Subcutaneous abdominal adipose tissue (tissue), 5 donors: ENCODE measurements around the gene RENBP.

Source experiments
- H3K27ac ChIP-seq: one replicate; pipeline ENCODE4 v1.7.0; 2013; ENCODE audit warnings: low read depth, mild to moderate bottlenecking, inconsistent platforms, low read length, moderate library complexity
- H3K27me3 ChIP-seq, 5 donors: one replicate each; pipeline ENCODE4 v1.7.0; 2013; ENCODE audit warnings: low read length in 5 of 5, inconsistent platforms in 1 of 5; ENCODE audit not compliant: control insufficient read depth in 5 of 5, insufficient read depth in 4 of 5
- H3K36me3 ChIP-seq, 5 donors: one replicate each; pipeline ENCODE4 v1.7.0; 2013; ENCODE audit warnings: low read length in 5 of 5; ENCODE audit not compliant: control insufficient read depth in 5 of 5, insufficient read depth in 5 of 5
- H3K4me1 ChIP-seq, 5 donors: one replicate each; pipeline ENCODE4 v1.7.0; 2013; ENCODE audit warnings: low read length in 5 of 5, mild to moderate bottlenecking in 3 of 5, moderate library complexity in 1 of 5; ENCODE audit not compliant: control insufficient read depth in 5 of 5, insufficient read depth in 5 of 5
- H3K4me3 ChIP-seq, 5 donors: one replicate each; pipeline ENCODE4 v1.7.0; 2013; ENCODE audit warnings: low read length in 5 of 5, low read depth in 1 of 5
- H3K9ac ChIP-seq, 5 donors: one replicate each; pipeline ENCODE4 v1.7.0; 2013; ENCODE audit warnings: low read length in 5 of 5, mild to moderate bottlenecking in 4 of 5, moderate library complexity in 3 of 5
- H3K9me3 ChIP-seq, 5 donors: one replicate each; pipeline ENCODE4 v1.7.0; 2013; ENCODE audit warnings: low read length in 5 of 5; ENCODE audit not compliant: control insufficient read depth in 5 of 5
- donor health status: healthy.
- donor health status: healthy.
- donor health status: healthy.
- donor health status: healthy.
- donor health status: healthy.

Gene RENBP

GRCh38 chrX:153903238-153903980 is 41.0 kb downstream of the RENBP start:
- Histone ChIP-seq H3K9me3 (no peaks in the 10 kb centered on the region), H3K27ac (no peak overlapping the region), H3K4me3 (peak overlapping the region in 2 of 5 donors; percentile 55 to 62), H3K4me1 (peaks cover 0 to 60% (median 28%) of the 10 kb centered on the region in 5 donors), H3K9ac (no peak overlapping the region), H3K27me3 (peaks cover 12 to 32% (median 18%) of the 10 kb centered on the region in 5 donors), H3K36me3 (peaks cover 0 to 4% (median 0%) of the 10 kb centered on the region in 5 donors)

- H3K9ac ChIP-seq, result no peak overlapping the region
- no peak overlapping the region for H3K27ac ChIP-seq
- H3K9me3 ChIP-seq, result no peaks in the 10 kb centered on the region
- H3K4me3 ChIP-seq, result peak overlapping the region in 1 of 5 donors; percentile 7
- peaks cover 8 to 31% (median 18%) of the 10 kb centered on the region in 5 donors for H3K27me3 ChIP-seq
- peaks cover 0 to 59% (median 28%) of the 10 kb centered on the region in 5 donors for H3K4me1 ChIP-seq
- no peaks in the 10 kb centered on the region for H3K36me3 ChIP-seq
Measured at GRCh38 chrX:153902385-153902784, 42.1 kb downstream of the RENBP start.

GRCh38 chrX:153901753-153902140 is 42.7 kb downstream of the RENBP start:
- H3K9ac ChIP-seq, result no peak overlapping the region
- no peak overlapping the region for H3K4me3 ChIP-seq
- peaks cover 0 to under 1% (median 0%) of the 10 kb centered on the region in 5 donors for H3K9me3 ChIP-seq
- no peaks in the 10 kb centered on the region for H3K36me3 ChIP-seq
- no peak overlapping the region for H3K27ac ChIP-seq
- peaks cover 5 to 26% (median 18%) of the 10 kb centered on the region in 5 donors for H3K27me3 ChIP-seq
- H3K4me1 ChIP-seq, result peaks cover 0 to 53% (median 28%) of the 10 kb centered on the region in 5 donors

- no peak overlapping the region for H3K9ac ChIP-seq
- peaks cover 0 to 3% (median 1%) of the 10 kb centered on the region in 5 donors for H3K9me3 ChIP-seq
- no peak overlapping the region for H3K27ac ChIP-seq
- H3K4me1 ChIP-seq, result peaks cover 0 to 47% (median 28%) of the 10 kb centered on the region in 5 donors
- H3K36me3 ChIP-seq, result no peaks in the 10 kb centered on the region
- H3K4me3 ChIP-seq, result no peak overlapping the region
- H3K27me3 ChIP-seq, result peaks cover 4 to 21% (median 12%) of the 10 kb centered on the region in 5 donors
Measured at GRCh38 chrX:153900831-153901752, 43.4 kb downstream of the RENBP start.

GRCh38 chrX:153897899-153898298 is 46.5 kb downstream of the RENBP start:
- no peak overlapping the region for H3K4me3 ChIP-seq
- peaks cover 0 to 4% (median 3%) of the 10 kb centered on the region in 5 donors for H3K9me3 ChIP-seq
- H3K27ac ChIP-seq, result no peak overlapping the region
- peaks cover under 1 to 23% (median 15%) of the 10 kb centered on the region in 5 donors for H3K27me3 ChIP-seq
- H3K36me3 ChIP-seq, result no peaks in the 10 kb centered on the region
- H3K4me1 ChIP-seq, result peaks cover 0 to 23% (median 17%) of the 10 kb centered on the region in 5 donors
- H3K9ac ChIP-seq, result no peak overlapping the region

- Histone ChIP-seq H3K27me3 (peaks cover 20 to 64% (median 45%) of the 10 kb centered on the region in 5 donors), H3K4me3 (no peak overlapping the region), H3K9me3 (peaks cover 0 to 4% (median 0%) of the 10 kb centered on the region in 5 donors), H3K36me3 (no peaks in the 10 kb centered on the region), H3K9ac (no peak overlapping the region), H3K4me1 (peaks cover 0 to 6% (median 0%) of the 10 kb centered on the region in 5 donors), H3K27ac (no peak overlapping the region)
Measured at GRCh38 chrX:153889123-153889522, 55.3 kb downstream of the RENBP start.

GRCh38 chrX:153888344-153888743 is 56.1 kb downstream of the RENBP start:
- H3K4me1 ChIP-seq, result peaks cover 0 to 6% (median 0%) of the 10 kb centered on the region in 5 donors
- no peak overlapping the region for H3K9ac ChIP-seq
- peaks cover 0 to 4% (median 0%) of the 10 kb centered on the region in 5 donors for H3K9me3 ChIP-seq
- H3K27ac ChIP-seq, result no peak overlapping the region
- peaks cover 26 to 66% (median 52%) of the 10 kb centered on the region in 5 donors for H3K27me3 ChIP-seq
- no peaks in the 10 kb centered on the region for H3K36me3 ChIP-seq
- H3K4me3 ChIP-seq, result no peak overlapping the region

- H3K36me3 ChIP-seq, result no peaks in the 10 kb centered on the region
- peaks cover 0 to 6% (median 0%) of the 10 kb centered on the region in 5 donors for H3K4me1 ChIP-seq
- H3K27me3 ChIP-seq, result peaks cover 33 to 68% (median 56%) of the 10 kb centered on the region in 5 donors
- H3K9me3 ChIP-seq, result peaks cover 0 to 4% (median 0%) of the 10 kb centered on the region in 5 donors
- no peak overlapping the region for H3K4me3 ChIP-seq
- no peak overlapping the region for H3K9ac ChIP-seq
- no peak overlapping the region for H3K27ac ChIP-seq
Measured at GRCh38 chrX:153887385-153887784, 57.1 kb downstream of the RENBP start.

- Histone ChIP-seq H3K9ac (no peak overlapping the region), H3K27ac (no peak overlapping the region), H3K4me3 (no peak overlapping the region), H3K36me3 (no peaks in the 10 kb centered on the region), H3K9me3 (peaks cover 0 to 4% (median 0%) of the 10 kb centered on the region in 5 donors), H3K27me3 (peaks cover 33 to 69% (median 57%) of the 10 kb centered on the region in 5 donors), H3K4me1 (peaks cover 0 to 6% (median 0%) of the 10 kb centered on the region in 5 donors)
Measured at GRCh38 chrX:153886915-153887314, 57.5 kb downstream of the RENBP start.
